Fibroblast of the conjunctiva (primary cell): Measurements from ENCODE around the gene GSG1L.
"Not testable (repeated sequence)": the region's sequence is repeated elsewhere in the genome, so short reads cannot be mapped to it uniquely, and the experiment has no call there.

Experiments
- DNase-seq: peaks from one replicate; pipeline ENCODE4 v3.0.0-alpha.2; 2010; ENCODE audit warnings: low read depth

The GSG1L gene

GRCh38 chr16:27753563-27753962 is 310.0 kb downstream of the GSG1L start:
- no peak for DNase-seq

- DNase-seq: no peak
Measured at GRCh38 chr16:27752241-27752640, 311.3 kb downstream of the GSG1L start.

- DNase-seq: no peak
Measured at GRCh38 chr16:27751676-27752075, 311.8 kb downstream of the GSG1L start.

GRCh38 chr16:27751233-27751632 is 312.3 kb downstream of the GSG1L start:
- no peak for DNase-seq

GRCh38 chr16:27749946-27750345 is 313.6 kb downstream of the GSG1L start:
- no peak for DNase-seq

- no peak for DNase-seq
Measured at GRCh38 chr16:27749547-27749875, 314.0 kb downstream of the GSG1L start.

- DNase-seq: peak; percentile 70
Measured at GRCh38 chr16:27748868-27749546, 314.5 kb downstream of the GSG1L start.

GRCh38 chr16:27747946-27748345 is 315.6 kb downstream of the GSG1L start:
- no peak for DNase-seq

- DNase-seq: no peak
Measured at GRCh38 chr16:27746076-27746855, 317.2 kb downstream of the GSG1L start.

GRCh38 chr16:27745348-27745747 is 318.2 kb downstream of the GSG1L start:
- DNase-seq: no peak

GRCh38 chr16:27743963-27744362 is 319.6 kb downstream of the GSG1L start:
- DNase-seq: no peak

- DNase-seq: not testable (repeated sequence)
Measured at GRCh38 chr16:27743001-27743400, 320.5 kb downstream of the GSG1L start.

- no peak for DNase-seq
Measured at GRCh38 chr16:27742333-27742732, 321.2 kb downstream of the GSG1L start.

GRCh38 chr16:27740496-27741201 is 322.9 kb downstream of the GSG1L start:
- no peak for DNase-seq

- no peak for DNase-seq
Measured at GRCh38 chr16:27739606-27740357, 323.7 kb downstream of the GSG1L start.

GRCh38 chr16:27738596-27738995 is 324.9 kb downstream of the GSG1L start:
- no peak for DNase-seq
